NCI-H748 treated with DMSO at 0.1 percent for 48 hours (cell line): ENCODE results near the gene FZD4.
"Not testable (repeated sequence)": the region's sequence is repeated elsewhere in the genome, so short reads cannot be mapped to it uniquely, and the experiment has no call there.

Experiments
- DNase-seq: peaks from one replicate; lab custom pipeline; 2025; lab: John Stamatoyannopoulos, UW

The FZD4 gene

GRCh38 chr11:86955361-86956120, at the start of gene FZD4:
Gene FZD4 (minus strand): TSS chr11:86955395. CDS start chr11:86955085, 310 bp downstream.
- peak; percentile 12 for DNase-seq

DNA sequence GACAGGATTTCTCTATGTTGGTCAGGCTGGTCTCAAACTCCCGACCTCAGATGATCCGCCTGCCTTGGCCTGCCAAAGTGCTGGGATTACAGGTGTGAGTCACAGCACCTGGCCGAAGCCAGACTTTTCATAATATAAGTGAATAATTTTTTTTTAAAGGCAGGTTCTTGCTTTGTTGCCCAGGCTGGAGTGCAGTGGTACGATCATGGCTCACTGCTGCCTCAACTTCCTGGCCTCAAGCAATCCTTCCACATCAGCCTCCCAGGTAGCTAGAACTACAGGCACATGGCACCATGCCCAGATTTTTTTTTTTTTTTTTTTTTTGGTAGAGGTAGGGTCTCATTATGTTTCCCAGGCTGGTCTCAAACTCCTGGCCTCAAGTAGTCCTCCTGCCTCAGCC, 49.1 kb upstream of the FZD4 start:
- DNase-seq = not testable (repeated sequence)

GRCh38 chr11:87002918-87003317, 47.7 kb upstream of the FZD4 start:
- no peak for DNase-seq

DNA sequence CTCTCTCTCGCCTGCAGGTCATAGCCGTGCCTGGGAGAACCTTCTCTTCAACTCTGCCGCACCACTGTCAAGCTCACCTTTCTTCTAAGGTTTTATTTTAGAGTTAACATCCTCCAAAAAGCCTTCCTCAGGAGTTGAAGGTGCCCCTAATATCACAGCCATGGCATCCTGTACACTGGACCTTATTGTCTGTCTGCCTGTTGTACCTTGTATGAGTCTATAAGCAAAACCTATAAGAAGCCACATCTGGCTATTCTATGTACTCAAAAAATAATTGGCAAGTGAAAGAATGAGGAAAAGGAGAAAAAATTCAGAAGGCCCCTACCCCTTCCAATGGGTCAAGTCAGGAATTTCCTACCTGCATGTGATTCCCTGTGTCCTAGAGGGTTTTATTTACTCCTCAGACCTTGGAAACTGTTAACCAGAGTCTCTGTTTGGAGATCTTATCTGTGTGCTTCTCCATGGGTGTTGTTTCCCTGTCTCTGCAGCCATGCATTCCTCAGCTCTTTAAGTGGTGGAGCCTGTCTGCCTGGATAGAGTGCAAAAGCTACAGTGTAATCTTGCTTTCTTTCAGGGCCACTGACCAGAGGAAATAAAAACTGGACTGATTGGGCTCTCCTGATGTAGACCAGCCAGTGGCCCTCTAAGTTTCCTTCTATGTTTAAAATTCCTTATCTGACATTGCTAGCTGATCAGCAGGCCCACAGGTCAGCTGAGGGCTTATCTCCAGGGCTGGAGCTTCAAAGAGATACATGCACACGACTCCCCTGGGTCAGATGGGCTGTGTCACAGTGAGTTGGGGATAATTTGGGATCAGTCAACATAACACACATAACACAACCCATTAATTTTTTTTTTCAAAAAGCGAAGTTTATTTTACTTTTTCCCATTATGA, 44.9 kb upstream of the FZD4 start:
- no peak for DNase-seq

GRCh38 chr11:86999388-86999787, 44.2 kb upstream of the FZD4 start:
- no peak for DNase-seq

DNA sequence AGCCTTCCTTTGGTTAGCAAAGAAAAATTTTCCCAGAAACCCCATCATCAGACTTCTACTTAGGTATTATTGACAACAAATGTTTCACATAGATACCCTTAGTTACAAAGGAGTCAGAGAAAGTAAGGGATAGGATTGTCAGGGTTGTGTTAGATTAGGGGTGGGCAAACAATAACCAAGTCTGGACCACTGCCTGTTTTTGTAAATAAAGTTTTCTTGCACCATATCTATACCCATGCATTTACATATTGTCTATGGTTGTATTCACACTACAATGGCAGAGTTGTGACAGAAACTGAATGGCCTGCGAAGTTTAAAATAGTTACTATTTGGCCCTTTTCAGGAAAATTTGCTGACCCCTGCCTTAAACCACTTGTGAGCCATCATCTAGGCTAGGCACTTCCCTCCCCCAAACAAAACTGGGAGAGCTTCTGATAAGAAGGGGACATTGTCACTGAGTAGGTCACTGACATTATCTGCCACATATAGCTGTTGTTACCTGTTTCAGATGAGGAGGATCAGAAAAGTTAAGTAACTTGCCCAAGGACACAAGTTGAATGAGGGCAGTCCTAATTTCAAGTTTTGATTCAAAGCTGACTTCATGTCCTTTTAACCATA, 41.9 kb upstream of the FZD4 start:
- no peak for DNase-seq

DNA sequence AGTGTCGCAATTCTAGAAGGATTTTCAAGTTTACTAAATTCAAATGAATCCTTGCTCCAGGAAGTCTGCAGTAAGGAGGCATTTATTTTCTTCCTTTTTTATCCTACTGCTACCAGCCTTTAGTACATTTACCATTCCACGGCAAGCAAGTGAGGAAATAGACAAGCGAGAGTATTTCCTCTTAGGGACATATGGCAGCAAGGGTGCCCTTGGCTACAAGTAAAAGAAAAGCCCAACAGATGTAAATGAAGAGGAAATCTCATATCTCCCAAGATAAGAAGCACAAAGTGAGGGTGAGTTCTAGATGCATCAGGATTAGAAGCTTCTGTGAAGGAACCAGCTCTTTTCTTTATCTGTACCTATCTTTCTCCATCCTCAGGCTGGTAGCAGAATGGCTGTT, 37.8 kb upstream of the FZD4 start:
- DNase-seq = no peak

GRCh38 chr11:86992340-86992739, 37.1 kb upstream of the FZD4 start:
- DNase-seq = not testable (repeated sequence)

- no peak for DNase-seq
Measured at GRCh38 chr11:86991341-86991740, 36.1 kb upstream of the FZD4 start.

DNA sequence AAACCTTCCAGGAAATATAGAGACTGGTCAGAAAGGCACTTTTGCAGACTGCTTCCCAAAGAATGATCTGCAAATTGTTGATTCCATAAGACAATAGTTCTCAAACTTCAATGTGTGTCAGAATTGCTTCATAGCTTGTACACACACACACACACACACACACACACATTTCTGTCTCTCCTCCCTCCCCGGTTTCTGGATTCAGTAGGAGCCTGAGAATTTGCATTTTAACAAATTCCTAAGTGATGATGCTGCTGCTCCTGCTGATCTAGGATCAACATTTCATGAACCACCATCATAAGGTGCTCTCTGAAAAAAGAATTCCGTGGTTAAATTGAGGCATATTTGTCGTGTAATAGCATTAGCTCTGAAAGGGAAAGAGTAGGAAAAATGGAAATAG, 35.3 kb upstream of the FZD4 start:
- no peak for DNase-seq

DNA sequence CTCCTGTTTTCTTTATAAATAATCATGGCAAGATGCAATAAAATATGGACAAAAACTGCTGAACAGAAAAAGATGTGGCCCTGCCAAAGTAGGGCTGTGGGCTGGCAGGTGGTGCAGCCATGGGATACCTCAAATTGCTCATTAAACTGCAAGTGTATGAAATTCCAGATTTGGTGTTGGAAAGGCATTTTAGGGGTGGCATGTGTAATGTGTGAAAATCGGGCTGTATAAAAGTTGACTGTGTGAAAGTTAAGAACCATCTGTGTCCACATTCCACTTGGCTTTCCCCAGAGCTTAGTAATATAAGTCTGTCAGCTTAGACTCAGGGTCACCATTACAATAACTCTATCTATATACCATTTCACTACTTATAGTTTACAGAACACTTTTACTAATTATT, 34.8 kb upstream of the FZD4 start:
- DNase-seq = no peak

DNA sequence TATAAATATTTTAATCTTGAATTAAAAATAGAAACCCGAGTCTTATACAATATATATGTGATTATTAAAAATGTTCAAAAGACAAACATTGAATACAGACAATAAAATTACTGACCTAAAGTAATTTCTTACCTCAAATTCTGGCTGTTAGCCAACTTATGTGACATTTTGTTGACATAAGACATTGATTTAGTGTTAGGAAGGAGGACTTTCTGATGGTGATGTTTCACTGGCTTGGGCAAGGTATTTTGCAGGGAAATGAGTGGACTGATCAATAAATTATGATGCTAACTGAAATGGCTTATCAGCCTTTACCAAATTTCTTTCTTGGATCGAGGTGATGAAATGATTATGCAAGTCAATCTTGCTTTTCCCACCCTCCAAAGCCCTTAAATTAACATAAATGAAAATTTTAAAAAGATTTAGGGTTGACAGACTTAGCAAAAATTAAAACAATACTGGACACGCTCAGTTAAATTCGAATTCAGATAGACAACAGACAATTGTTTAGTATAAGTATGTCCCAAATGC, 33.2 kb upstream of the FZD4 start:
- no peak for DNase-seq

GRCh38 chr11:86987679-86988078, 32.5 kb upstream of the FZD4 start:
- DNase-seq = no peak

DNA sequence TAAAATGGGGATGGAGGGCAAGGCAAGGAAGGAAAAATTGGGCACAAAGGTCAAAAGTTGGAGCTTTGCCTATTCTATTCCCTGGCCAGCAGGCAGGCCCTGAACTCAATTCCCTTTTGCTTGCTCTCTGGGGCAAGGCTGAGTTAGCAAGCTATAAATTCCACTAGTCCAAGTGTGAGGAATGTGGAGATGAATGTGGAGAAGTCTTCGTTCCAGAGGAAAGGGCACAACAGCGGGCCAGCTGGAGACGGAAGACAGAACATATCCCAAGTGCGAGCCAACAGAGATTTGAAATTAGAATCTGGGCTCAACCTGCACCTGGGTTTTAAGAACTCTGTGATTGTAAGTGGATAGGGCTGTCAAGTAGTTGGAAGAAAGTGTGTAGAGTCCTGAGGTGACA, 29.5 kb upstream of the FZD4 start:
- DNase-seq = no peak

DNA sequence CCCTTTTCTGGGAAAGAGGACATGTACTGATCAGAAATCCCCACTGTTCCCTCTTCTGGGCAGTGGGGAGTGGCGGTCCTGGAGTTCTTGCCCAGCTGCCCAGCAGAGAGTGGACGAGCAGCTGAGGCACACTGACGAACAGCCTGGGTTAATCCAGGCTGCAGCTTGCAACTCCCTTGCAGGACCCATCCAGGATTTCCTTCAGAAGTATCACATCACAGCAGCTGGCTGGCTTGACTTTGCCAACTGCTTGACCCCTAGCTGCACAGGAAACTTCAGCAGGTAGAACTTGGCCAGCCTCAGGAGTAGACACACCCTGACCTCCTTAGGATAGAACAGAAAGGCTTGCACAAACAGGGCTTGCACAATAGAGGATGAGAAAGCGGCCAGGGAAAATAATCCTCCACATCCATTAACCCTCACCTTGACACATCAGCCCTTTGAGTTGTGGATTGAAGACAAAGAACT, 27.9 kb upstream of the FZD4 start:
- DNase-seq = no peak

GRCh38 chr11:86981777-86982540, 26.8 kb upstream of the FZD4 start:
- DNase-seq = no peak

- DNase-seq = no peak
Measured at GRCh38 chr11:86980086-86980796, 25.0 kb upstream of the FZD4 start.

- no peak for DNase-seq
Measured at GRCh38 chr11:86978756-86979608, 23.8 kb upstream of the FZD4 start.

- no peak for DNase-seq
Measured at GRCh38 chr11:86978247-86978646, 23.1 kb upstream of the FZD4 start.

GRCh38 chr11:86977441-86978050, 22.4 kb upstream of the FZD4 start:
- no peak for DNase-seq
